GM21423 (cell line): Measurements from ENCODE around the gene ABCC3.

ENCODE experiments used
- ATAC-seq: cut with Tn5 transposase; IDR thresholded peaks from one replicate; pipeline ENCODE4 v1.9.1; 2021; ENCODE audit warnings: mild to moderate bottlenecking, moderate library complexity; ENCODE audit not compliant: unreplicated experiment

ABCC3 gene, protein sequence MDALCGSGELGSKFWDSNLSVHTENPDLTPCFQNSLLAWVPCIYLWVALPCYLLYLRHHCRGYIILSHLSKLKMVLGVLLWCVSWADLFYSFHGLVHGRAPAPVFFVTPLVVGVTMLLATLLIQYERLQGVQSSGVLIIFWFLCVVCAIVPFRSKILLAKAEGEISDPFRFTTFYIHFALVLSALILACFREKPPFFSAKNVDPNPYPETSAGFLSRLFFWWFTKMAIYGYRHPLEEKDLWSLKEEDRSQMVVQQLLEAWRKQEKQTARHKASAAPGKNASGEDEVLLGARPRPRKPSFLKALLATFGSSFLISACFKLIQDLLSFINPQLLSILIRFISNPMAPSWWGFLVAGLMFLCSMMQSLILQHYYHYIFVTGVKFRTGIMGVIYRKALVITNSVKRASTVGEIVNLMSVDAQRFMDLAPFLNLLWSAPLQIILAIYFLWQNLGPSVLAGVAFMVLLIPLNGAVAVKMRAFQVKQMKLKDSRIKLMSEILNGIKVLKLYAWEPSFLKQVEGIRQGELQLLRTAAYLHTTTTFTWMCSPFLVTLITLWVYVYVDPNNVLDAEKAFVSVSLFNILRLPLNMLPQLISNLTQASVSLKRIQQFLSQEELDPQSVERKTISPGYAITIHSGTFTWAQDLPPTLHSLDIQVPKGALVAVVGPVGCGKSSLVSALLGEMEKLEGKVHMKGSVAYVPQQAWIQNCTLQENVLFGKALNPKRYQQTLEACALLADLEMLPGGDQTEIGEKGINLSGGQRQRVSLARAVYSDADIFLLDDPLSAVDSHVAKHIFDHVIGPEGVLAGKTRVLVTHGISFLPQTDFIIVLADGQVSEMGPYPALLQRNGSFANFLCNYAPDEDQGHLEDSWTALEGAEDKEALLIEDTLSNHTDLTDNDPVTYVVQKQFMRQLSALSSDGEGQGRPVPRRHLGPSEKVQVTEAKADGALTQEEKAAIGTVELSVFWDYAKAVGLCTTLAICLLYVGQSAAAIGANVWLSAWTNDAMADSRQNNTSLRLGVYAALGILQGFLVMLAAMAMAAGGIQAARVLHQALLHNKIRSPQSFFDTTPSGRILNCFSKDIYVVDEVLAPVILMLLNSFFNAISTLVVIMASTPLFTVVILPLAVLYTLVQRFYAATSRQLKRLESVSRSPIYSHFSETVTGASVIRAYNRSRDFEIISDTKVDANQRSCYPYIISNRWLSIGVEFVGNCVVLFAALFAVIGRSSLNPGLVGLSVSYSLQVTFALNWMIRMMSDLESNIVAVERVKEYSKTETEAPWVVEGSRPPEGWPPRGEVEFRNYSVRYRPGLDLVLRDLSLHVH (N-terminal part only)

GRCh38 chr17:50634224-50634914 lies at the start of gene ABCC3:
ABCC3 (plus strand) TSS chr17:50634881; CDS start chr17:50634937, 56 bp downstream.
- ATAC-seq, result no peak

- no peak for ATAC-seq
These were observed 49.3 kb upstream of the ABCC3 start for GRCh38 chr17:50585346-50585745.

DNA sequence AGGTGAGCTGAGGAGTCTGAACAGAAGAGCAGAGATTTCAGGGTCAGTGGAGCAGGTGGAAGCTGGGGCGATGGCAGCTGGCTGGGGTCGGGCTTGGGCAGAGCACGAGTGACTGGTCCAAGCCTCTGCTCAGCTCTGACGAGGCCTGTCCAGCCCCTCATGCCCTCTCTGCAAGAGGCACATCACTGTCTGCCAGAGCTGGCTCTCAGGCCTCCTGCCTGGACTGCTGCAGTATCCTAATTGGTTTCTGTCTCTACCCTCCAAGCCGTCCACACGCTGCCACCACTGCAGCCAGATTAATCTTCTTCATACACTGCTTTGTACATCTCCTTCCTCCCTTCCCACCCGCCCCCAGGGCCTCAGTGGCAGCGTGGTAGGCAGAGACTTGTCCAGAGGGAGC lies 48.8 kb upstream of the ABCC3 start:
- no peak for ATAC-seq

DNA sequence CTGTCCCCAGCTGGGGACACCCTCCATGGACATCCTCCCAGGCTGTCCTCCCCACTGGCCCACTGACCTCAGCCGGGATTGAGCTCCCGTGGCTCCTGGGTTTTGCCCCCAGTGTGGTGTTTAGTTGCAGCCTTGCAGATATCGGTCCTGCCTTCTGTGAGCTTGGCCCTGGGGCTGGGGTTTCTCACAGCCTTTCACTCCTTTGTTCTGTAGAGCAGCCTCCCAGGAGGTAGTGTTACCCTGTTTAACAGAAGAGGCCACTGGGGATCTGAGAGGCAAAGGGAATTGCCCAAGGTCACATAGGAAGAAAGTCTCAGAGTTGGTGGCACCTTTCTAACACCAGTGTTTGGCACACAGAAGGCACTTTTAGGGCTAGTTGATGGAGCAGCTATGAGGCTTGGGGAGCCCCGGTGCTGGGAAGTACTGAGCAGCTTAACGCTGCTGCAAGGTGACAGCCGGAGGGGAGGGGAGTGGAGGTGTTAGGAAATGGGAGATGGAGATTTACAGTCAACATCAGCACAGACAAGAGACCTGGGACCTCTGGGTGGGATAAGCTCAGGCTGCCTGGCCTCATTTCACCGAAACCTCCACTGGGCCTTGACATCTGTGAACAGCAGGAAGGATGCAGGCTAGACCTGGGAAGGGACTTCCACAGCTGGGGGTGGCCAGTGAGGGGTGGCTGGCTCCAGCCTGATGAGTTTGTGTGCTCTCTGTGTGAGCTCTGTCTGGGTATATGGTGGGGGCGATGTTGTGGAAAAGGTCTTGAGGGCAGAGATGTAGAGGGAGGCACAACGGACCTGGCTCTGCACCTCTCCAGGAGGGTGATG lies 48.0 kb upstream of the ABCC3 start:
- ATAC-seq, result no peak

DNA sequence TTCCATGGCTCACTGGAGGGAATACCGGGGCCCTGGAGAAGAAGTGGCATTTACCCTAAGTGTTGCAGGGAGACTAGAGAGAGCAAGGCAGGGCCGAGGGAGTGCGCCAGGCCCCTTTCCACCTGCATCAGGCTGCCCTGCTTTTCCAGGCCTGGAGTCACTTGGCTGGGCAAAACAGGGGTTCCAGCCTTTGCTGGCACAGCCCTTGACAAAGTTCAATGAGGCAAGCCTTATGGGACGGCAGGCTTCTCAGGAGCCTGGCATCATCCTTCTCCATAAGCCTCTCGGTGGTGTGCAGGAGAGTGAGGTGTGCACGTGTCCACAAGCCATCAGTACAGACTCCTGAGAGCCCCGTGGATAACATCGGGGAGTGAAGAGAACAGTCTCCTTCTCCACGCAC lies 47.1 kb upstream of the ABCC3 start:
- no peak for ATAC-seq

DNA sequence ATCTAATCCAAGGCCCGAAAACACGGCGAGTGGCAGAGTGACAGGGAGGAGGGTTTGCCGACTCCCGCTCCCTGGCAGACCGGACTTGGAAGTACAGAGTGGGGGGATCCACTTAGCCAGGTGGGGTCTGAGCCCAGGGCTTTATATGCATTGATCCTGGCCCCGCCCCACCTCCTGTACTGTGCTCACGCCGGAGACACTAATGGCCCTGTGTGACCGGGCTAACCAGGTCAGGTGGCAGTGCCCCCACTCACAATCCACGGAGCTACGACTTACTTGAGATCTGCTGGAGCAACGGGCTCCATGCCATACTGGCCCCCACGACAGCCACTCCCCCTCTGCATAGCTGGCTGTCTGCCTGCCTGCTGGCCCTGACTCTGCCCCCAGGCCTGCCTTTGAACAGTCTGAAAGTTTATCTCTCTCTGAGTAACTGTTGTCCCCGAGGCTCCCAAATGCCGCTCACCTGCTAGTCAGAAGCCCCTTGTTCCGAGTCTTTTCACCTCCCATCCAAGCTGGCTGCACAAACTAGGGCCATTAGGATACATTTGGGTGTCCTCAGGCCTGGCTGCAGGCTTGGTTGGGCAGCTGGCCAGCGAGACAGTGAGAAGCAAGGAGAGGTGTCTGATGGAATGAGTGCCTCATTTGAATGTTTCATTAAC lies 46.2 kb upstream of the ABCC3 start:
- ATAC-seq, result no peak

DNA sequence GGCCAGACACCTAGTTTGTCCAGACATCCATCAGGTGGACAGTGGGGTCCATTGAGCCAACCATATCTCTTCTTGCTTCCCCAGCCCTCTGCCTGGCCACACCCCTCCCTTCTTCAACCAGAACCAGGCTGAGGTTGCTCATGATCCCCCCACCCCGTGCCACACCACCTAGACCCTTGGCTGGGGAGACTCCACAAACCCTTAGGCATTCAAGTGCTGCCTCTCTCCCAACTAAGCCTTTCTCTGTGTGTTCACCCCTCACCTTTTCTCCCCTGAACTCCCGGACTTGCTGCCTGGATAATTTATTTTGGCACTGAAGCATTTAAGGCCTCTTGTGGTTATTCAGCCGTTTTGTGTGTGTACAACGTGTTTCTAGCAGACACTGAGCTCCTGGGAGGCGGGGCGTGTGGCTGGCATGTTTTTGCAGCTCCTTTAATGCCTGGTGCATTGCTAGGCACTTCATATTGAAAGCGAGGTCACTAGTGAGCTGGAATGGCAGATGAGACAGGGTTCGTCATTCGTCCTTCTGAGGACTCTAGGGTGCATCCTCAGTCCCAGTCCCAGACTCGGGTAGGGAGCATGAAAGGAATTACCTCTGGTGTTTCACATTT lies 45.5 kb upstream of the ABCC3 start:
- no peak for ATAC-seq

DNA sequence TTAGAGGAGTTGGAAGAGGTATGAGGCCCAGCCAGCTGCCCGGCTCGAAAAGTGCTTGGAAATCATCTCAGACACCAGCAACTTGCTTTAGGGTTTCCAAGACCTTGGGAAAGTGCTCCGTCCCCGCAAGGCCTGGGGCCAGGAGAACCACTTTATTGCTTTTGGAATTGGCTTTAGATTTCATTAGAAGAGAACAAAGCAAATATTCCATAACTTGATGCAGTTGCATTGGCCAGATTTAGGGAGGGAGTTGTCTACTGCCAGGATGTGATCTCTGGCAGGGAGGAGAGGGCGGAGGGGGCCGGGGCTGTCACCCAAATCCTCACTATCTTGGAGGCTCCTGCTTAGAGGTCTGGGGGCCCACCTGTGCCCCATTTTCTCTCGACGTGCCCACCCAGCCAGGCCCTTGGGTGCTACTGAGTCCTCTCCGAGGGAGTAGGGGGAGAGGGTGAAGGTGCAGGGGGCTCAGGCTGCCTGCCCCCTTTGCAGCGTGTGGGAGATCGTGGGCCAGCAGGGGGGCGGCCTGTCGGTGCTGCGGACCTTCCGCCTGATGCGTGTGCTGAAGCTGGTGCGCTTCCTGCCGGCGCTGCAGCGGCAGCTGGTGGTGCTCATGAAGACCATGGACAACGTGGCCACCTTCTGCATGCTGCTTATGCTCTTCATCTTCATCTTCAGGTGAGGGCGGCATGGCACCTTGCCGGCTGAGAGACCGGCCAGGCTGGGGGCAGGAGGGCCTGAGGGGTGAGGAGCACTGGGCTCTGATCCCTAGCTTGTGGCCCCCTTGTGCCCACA lies 43.5 kb upstream of the ABCC3 start:
- ATAC-seq, result no peak

- no peak for ATAC-seq
These were observed 41.4 kb upstream of the ABCC3 start for GRCh38 chr17:50593321-50593720.

- ATAC-seq, result no peak
These were observed 40.4 kb upstream of the ABCC3 start for GRCh38 chr17:50594128-50594823.

GRCh38 chr17:50594892-50595291 lies 39.8 kb upstream of the ABCC3 start:
- no peak for ATAC-seq

- no peak for ATAC-seq
These were observed 38.3 kb upstream of the ABCC3 start for GRCh38 chr17:50596191-50597037.

GRCh38 chr17:50598487-50598886 lies 36.2 kb upstream of the ABCC3 start:
- no peak for ATAC-seq

- ATAC-seq, result no peak
These were observed 35.1 kb upstream of the ABCC3 start for GRCh38 chr17:50599606-50600005.

- no peak for ATAC-seq
These were observed 32.8 kb upstream of the ABCC3 start for GRCh38 chr17:50601823-50602375.

DNA sequence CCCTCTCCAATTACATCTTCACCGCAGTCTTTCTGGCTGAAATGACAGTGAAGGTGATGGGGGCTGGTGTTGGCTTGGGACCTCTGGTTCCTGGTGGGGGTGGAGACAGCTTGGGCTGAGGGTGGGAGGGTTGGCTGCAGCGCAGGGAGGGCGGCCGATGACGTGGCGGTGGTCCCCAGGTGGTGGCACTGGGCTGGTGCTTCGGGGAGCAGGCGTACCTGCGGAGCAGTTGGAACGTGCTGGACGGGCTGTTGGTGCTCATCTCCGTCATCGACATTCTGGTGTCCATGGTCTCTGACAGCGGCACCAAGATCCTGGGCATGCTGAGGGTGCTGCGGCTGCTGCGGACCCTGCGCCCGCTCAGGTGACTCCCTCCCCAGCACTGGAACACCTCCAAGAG lies 31.8 kb upstream of the ABCC3 start:
- no peak for ATAC-seq
